ENCODE results near the gene RAD51B.
A peak's percentile ranks its signal among the peaks of the same experiment; 100 is the strongest.

Gene RAD51B

GRCh38 chr14:67973436-67973835 lies 153.9 kb downstream of the RAD51B start:
- Histone ChIP-seq H2AK5ac (ENCODE audit: low read length) (no peak overlapping the region), H3K4me3 (ENCODE audit: low read length) (no peak overlapping the region), H3K27ac (ENCODE audit: low read depth, low read length) (no peak overlapping the region), H2BK120ac (ENCODE audit: low read depth, low read length) (no peak overlapping the region), H3K18ac (ENCODE audit: low read length) (no peak overlapping the region), H3K79me1 (ENCODE audit: low read length) (no peaks in the 10 kb centered on the region), H2BK15ac (replicated peaks; ENCODE audit: low read depth) (no peak overlapping the region), H3K23ac (ENCODE audit: low read length) (no peak overlapping the region), H3K27me3 (ENCODE audit: insufficient read depth, low read length, poor library complexity) (no peaks in the 10 kb centered on the region), H4K5ac (ENCODE audit: low read length) (no peak overlapping the region), H3K4me2 (ENCODE audit: low read length) (no peak overlapping the region), H3K9ac (ENCODE audit: low read length) (no peak overlapping the region), H2BK5ac (ENCODE audit: low read length) (no peak overlapping the region), H3K36me3 (ENCODE audit: control insufficient read depth, insufficient read depth, low read length) (no peaks in the 10 kb centered on the region), H4K8ac (ENCODE audit: low read depth, low read length) (no peak overlapping the region), H3K56ac (ENCODE audit: low read length) (no peak overlapping the region), H3K4ac (ENCODE audit: low read depth, low read length) (no peak overlapping the region), H3K4me1 (ENCODE audit: control insufficient read depth, low read depth, low read length) (no peaks in the 10 kb centered on the region), H3K79me2 (ENCODE audit: control insufficient read depth, insufficient read depth, low read length) (no peaks in the 10 kb centered on the region)
- DNase-seq: no peak

DNA sequence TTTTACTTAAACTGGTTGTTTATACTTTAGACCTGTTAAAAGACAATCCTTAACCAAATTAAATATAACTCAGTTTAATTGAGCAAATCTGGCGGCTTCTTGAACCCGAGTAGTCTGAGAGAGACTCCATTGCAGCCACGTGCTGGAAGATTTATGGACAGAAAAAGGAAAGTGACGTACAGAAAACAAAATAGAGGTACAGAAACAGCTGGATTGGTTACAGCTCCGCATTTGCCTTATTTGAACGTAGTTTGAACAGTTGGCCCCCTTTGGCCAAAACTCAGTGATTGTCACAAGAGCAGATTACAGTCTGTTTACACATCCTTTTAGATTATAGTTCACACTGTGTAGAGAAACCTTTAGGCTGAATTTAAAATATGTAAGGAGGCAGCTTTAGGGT lies 155.9 kb downstream of the RAD51B start:
- Histone ChIP-seq H3K36me3 (ENCODE audit: control insufficient read depth, insufficient read depth, low read length) (no peaks in the 10 kb centered on the region), H3K4me3 (ENCODE audit: low read length) (no peak overlapping the region), H3K9ac (ENCODE audit: low read length) (no peak overlapping the region), H3K56ac (ENCODE audit: low read length) (no peak overlapping the region), H4K5ac (ENCODE audit: low read length) (no peak overlapping the region), H3K4me1 (ENCODE audit: control insufficient read depth, low read depth, low read length) (no peaks in the 10 kb centered on the region), H3K27me3 (ENCODE audit: insufficient read depth, low read length, poor library complexity) (no peaks in the 10 kb centered on the region), H3K79me2 (ENCODE audit: control insufficient read depth, insufficient read depth, low read length) (no peaks in the 10 kb centered on the region), H3K18ac (ENCODE audit: low read length) (no peak overlapping the region), H2BK5ac (ENCODE audit: low read length) (no peak overlapping the region), H2BK15ac (replicated peaks; ENCODE audit: low read depth) (no peak overlapping the region), H2BK120ac (ENCODE audit: low read depth, low read length) (no peak overlapping the region), H3K4me2 (ENCODE audit: low read length) (no peak overlapping the region), H3K79me1 (ENCODE audit: low read length) (no peaks in the 10 kb centered on the region), H3K23ac (ENCODE audit: low read length) (no peak overlapping the region), H2AK5ac (ENCODE audit: low read length) (no peak overlapping the region), H4K8ac (ENCODE audit: low read depth, low read length) (no peak overlapping the region), H3K27ac (ENCODE audit: low read depth, low read length) (no peak overlapping the region), H3K4ac (ENCODE audit: low read depth, low read length) (no peak overlapping the region)
- WGBS (ENCODE audit: extremely low coverage, insufficient coverage, low lambda C conversion rate): no CpG with 5 or more reads among the region's 6 CpGs
- no peak for DNase-seq

DNA sequence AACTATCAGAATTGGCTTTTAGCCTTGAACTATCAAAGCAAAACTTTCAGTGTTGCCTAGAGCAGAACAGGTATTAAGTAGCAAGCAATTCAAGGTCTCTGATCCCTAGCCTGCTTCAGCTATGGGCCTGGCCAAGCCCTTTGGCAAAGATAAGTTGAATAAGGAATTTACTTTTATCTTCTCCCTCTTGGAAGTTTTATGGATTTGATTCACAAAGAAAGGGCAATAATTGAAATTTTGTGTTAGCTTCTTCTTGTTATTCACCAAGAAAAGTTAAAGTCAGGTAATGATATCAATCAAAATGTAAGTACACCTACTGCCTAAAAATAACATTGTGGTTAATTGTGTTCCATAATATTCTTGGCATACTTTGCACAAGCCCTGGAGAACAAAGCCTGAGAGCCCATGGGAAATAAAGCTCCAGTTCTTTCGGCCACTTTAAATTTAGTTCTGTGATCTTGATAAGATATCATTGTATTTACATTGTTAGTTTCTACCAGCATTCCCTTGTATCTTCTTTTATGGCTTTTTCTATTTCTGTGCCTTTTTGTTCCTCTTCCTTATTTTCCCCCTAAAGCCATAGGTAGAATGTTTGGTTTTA lies 158.0 kb downstream of the RAD51B start:
- no peak overlapping the region for H3K9ac ChIP-seq (ENCODE audit: low read length)
- no peak overlapping the region for H2AK5ac ChIP-seq (ENCODE audit: low read length)
- no peak overlapping the region for H3K4me3 ChIP-seq (ENCODE audit: low read length)
- no peaks in the 10 kb centered on the region for H3K27me3 ChIP-seq (ENCODE audit: insufficient read depth, low read length, poor library complexity)
- no peak overlapping the region for H4K5ac ChIP-seq (ENCODE audit: low read length)
- no peak overlapping the region for H3K4ac ChIP-seq (ENCODE audit: low read depth, low read length)
- H2BK120ac ChIP-seq (ENCODE audit: low read depth, low read length): no peak overlapping the region
- H3K56ac ChIP-seq (ENCODE audit: low read length): no peak overlapping the region
- peak; percentile 28 for DNase-seq
- H3K27ac ChIP-seq (ENCODE audit: low read depth, low read length): no peak overlapping the region
- H3K18ac ChIP-seq (ENCODE audit: low read length): no peak overlapping the region
- H3K23ac ChIP-seq (ENCODE audit: low read length): no peak overlapping the region
- no peak overlapping the region for H2BK15ac ChIP-seq (replicated peaks; ENCODE audit: low read depth)
- no CpG with 5 or more reads among the region's 1 CpG for WGBS (ENCODE audit: extremely low coverage, insufficient coverage, low lambda C conversion rate)
- no peak overlapping the region for H3K4me2 ChIP-seq (ENCODE audit: low read length)
- H4K8ac ChIP-seq (ENCODE audit: low read depth, low read length): no peak overlapping the region
- no peaks in the 10 kb centered on the region for H3K79me2 ChIP-seq (ENCODE audit: control insufficient read depth, insufficient read depth, low read length)
- no peaks in the 10 kb centered on the region for H3K4me1 ChIP-seq (ENCODE audit: control insufficient read depth, low read depth, low read length)
- H2BK5ac ChIP-seq (ENCODE audit: low read length): no peak overlapping the region
- no peaks in the 10 kb centered on the region for H3K79me1 ChIP-seq (ENCODE audit: low read length)
- no peaks in the 10 kb centered on the region for H3K36me3 ChIP-seq (ENCODE audit: control insufficient read depth, insufficient read depth, low read length)

- Histone ChIP-seq H3K79me1 (ENCODE audit: low read length) (no peaks in the 10 kb centered on the region), H3K56ac (ENCODE audit: low read length) (no peak overlapping the region), H3K4me2 (ENCODE audit: low read length) (no peak overlapping the region)
Observed at GRCh38 chr14:67978749-67979148, 159.2 kb downstream of the RAD51B start.

GRCh38 chr14:67982711-67983608 lies 163.4 kb downstream of the RAD51B start:
- Histone ChIP-seq H3K18ac (ENCODE audit: low read length) (no peak overlapping the region), H3K4ac (ENCODE audit: low read depth, low read length) (no peak overlapping the region), H3K4me3 (ENCODE audit: low read length) (no peak overlapping the region), H3K56ac (ENCODE audit: low read length) (no peak overlapping the region), H3K27me3 (ENCODE audit: insufficient read depth, low read length, poor library complexity) (no peaks in the 10 kb centered on the region), H3K79me1 (ENCODE audit: low read length) (no peaks in the 10 kb centered on the region), H4K8ac (ENCODE audit: low read depth, low read length) (no peak overlapping the region), H3K79me2 (ENCODE audit: control insufficient read depth, insufficient read depth, low read length) (no peaks in the 10 kb centered on the region), H3K9ac (ENCODE audit: low read length) (no peak overlapping the region), H3K36me3 (ENCODE audit: control insufficient read depth, insufficient read depth, low read length) (no peaks in the 10 kb centered on the region), H3K4me2 (ENCODE audit: low read length) (no peak overlapping the region), H3K27ac (ENCODE audit: low read depth, low read length) (no peak overlapping the region), H3K4me1 (ENCODE audit: control insufficient read depth, low read depth, low read length) (no peaks in the 10 kb centered on the region), H2BK15ac (replicated peaks; ENCODE audit: low read depth) (no peak overlapping the region), H2BK5ac (ENCODE audit: low read length) (no peak overlapping the region), H3K23ac (ENCODE audit: low read length) (no peak overlapping the region), H2BK120ac (ENCODE audit: low read depth, low read length) (no peak overlapping the region), H4K5ac (ENCODE audit: low read length) (no peak overlapping the region), H2AK5ac (ENCODE audit: low read length) (no peak overlapping the region)
- no peak for DNase-seq
- no CpG with 5 or more reads among the region's 3 CpGs for WGBS (ENCODE audit: extremely low coverage, insufficient coverage, low lambda C conversion rate)

More at GRCh38 chr14:67978749-67979148, 159.2 kb downstream of the RAD51B start:
- no peak for DNase-seq
- Histone ChIP-seq H2AK5ac (ENCODE audit: low read length) (no peak overlapping the region), H3K4me3 (ENCODE audit: low read length) (no peak overlapping the region), H2BK5ac (ENCODE audit: low read length) (no peak overlapping the region), H4K5ac (ENCODE audit: low read length) (no peak overlapping the region), H3K36me3 (ENCODE audit: control insufficient read depth, insufficient read depth, low read length) (no peaks in the 10 kb centered on the region), H3K79me2 (ENCODE audit: control insufficient read depth, insufficient read depth, low read length) (no peaks in the 10 kb centered on the region), H3K4me1 (ENCODE audit: control insufficient read depth, low read depth, low read length) (no peaks in the 10 kb centered on the region), H3K9ac (ENCODE audit: low read length) (no peak overlapping the region), H4K8ac (ENCODE audit: low read depth, low read length) (no peak overlapping the region), H3K4ac (ENCODE audit: low read depth, low read length) (no peak overlapping the region), H2BK120ac (ENCODE audit: low read depth, low read length) (no peak overlapping the region), H3K27ac (ENCODE audit: low read depth, low read length) (no peak overlapping the region), H2BK15ac (replicated peaks; ENCODE audit: low read depth) (no peak overlapping the region), H3K18ac (ENCODE audit: low read length) (no peak overlapping the region), H3K23ac (ENCODE audit: low read length) (no peak overlapping the region), H3K27me3 (ENCODE audit: insufficient read depth, low read length, poor library complexity) (no peaks in the 10 kb centered on the region)

- no peak overlapping the region for H4K8ac ChIP-seq (ENCODE audit: low read depth, low read length)
- H2BK5ac ChIP-seq (ENCODE audit: low read length): no peak overlapping the region
- no peak overlapping the region for H2BK15ac ChIP-seq (replicated peaks; ENCODE audit: low read depth)
- H2BK120ac ChIP-seq (ENCODE audit: low read depth, low read length): no peak overlapping the region
- no peaks in the 10 kb centered on the region for H3K79me2 ChIP-seq (ENCODE audit: control insufficient read depth, insufficient read depth, low read length)
- H3K27ac ChIP-seq (ENCODE audit: low read depth, low read length): no peak overlapping the region
- no peak overlapping the region for H3K9ac ChIP-seq (ENCODE audit: low read length)
- no peak overlapping the region for H3K56ac ChIP-seq (ENCODE audit: low read length)
- DNase-seq: no peak
- H3K4me3 ChIP-seq (ENCODE audit: low read length): no peak overlapping the region
- no peak overlapping the region for H4K5ac ChIP-seq (ENCODE audit: low read length)
- H3K79me1 ChIP-seq (ENCODE audit: low read length): no peaks in the 10 kb centered on the region
- H3K4me2 ChIP-seq (ENCODE audit: low read length): no peak overlapping the region
- H3K4ac ChIP-seq (ENCODE audit: low read depth, low read length): no peak overlapping the region
- no peak overlapping the region for H3K18ac ChIP-seq (ENCODE audit: low read length)
- H3K4me1 ChIP-seq (ENCODE audit: control insufficient read depth, low read depth, low read length): no peaks in the 10 kb centered on the region
- no peaks in the 10 kb centered on the region for H3K36me3 ChIP-seq (ENCODE audit: control insufficient read depth, insufficient read depth, low read length)
- H2AK5ac ChIP-seq (ENCODE audit: low read length): no peak overlapping the region
- H3K27me3 ChIP-seq (ENCODE audit: insufficient read depth, low read length, poor library complexity): no peaks in the 10 kb centered on the region
- H3K23ac ChIP-seq (ENCODE audit: low read length): no peak overlapping the region
Observed at GRCh38 chr14:67984274-67984673, 164.7 kb downstream of the RAD51B start.
